GM21515 (cell line): ENCODE data around the gene BCAR3.
"Not testable (repeated sequence)": the region's sequence is repeated elsewhere in the genome, so short reads cannot be mapped to it uniquely, and the experiment has no call there.

Experiments
- ATAC-seq: cut with Tn5 transposase; IDR thresholded peaks from one replicate; pipeline ENCODE4 v1.9.1; 2021; ENCODE audit not compliant: unreplicated experiment

Gene BCAR3

DNA sequence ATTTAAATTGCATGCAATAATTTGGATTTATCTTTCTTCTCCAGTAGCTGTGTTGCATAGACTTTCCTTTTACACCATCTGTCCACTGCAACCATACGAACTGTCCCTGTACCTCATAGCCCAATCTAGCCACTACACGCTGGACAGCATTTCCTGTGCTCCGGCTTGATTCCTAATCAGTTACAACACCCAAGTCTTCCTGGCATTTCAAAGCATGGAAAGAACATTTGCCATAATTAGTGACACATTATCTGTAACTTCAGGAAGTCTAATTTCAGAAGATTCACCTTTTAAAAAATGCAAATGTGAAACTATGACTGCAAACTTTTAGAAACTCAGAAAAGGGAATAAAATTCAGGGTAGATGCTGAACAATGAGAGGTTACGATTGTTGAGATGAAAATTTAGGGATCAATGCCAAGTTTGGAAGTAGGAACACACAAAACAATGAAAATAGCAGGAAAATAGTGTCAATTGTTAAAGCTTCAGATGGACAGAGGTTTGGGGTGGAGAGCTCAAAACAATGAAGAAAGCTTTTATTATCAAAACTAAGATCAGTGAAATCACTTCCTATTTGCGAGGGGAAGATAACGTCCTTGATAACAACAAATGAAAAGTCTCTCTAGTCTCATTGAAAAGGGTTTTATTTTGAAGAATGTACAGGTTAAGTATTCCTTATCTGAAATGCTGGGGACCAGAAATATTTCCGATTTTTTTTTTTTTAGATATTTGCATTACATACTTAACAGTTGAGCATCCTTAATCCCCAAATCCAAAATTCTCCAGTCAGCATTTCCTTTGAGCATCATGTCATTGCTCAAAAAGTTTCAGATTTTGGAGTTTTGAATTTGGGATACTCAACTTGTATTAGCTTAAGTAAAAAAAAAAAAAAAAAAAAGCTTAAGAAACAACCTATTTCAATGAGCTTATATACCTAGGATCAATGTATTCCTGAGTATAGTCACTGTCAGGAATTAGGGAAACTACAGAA, 126.5 kb downstream of the BCAR3 start:
- ATAC-seq, result no peak

GRCh38 chr1:93553886-93554490, 127.6 kb downstream of the BCAR3 start:
- not testable (repeated sequence) for ATAC-seq

DNA sequence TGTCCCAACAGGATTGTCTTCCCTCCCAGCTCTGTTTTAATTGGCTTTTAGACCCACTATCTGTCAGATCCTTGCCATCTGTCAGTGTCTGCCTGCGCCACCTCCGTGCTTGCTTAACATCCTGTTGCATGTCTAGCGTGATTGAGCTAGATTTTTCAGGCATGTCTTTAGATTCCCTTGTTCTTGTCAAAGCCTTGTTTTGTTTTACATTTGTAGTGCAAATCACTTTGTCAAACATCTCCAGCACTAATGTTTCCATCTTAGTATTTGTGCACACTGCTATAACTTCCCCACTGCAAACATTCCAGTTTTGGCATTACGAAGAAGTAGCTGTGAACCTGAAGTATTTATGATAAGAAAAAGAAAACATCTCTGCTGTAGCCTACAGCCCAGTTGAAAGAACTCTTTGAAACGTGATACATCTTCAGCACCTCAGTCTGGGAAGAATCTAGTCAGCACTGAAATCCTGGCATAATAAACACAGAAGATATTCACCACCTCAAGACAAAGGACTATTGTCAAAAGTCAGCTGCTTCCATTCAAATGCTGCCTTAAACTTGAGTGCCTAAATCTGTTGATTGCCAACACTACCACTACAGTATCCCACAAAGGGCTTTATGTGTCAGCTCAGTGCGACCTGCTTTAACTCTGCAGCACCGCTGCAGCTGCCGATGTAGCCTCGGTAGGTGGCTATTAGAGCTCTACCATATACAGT, 128.7 kb downstream of the BCAR3 start:
- ATAC-seq, result no peak

GRCh38 chr1:93549811-93550210, 131.8 kb downstream of the BCAR3 start:
- no peak for ATAC-seq

GRCh38 chr1:93549131-93549530, 132.5 kb downstream of the BCAR3 start:
- no peak for ATAC-seq

- ATAC-seq, result no peak
Observed at GRCh38 chr1:93546162-93546863, 135.3 kb downstream of the BCAR3 start.

GRCh38 chr1:93542398-93542797, 139.2 kb downstream of the BCAR3 start:
- no peak for ATAC-seq

DNA sequence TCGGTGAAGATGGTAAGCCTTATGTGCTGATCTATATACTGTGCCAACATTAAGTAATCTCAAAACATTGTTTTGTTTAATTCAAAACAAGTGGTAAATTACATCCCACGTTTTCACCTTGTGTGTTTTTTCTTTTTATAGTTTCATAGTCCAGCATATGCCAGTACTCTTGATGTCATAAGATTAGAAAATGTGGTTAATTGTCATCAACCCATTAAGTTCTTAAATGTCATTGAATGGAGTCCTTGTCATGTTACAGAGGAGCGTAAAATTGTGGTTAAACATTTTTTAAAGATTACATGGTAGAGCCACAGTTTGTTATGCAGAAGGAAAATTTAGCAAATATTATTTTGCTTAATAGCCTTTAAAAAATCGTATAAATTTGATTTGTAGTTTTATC, 140.6 kb downstream of the BCAR3 start:
- no peak for ATAC-seq

- no peak for ATAC-seq
Observed at GRCh38 chr1:93537924-93538323, 143.7 kb downstream of the BCAR3 start.

DNA sequence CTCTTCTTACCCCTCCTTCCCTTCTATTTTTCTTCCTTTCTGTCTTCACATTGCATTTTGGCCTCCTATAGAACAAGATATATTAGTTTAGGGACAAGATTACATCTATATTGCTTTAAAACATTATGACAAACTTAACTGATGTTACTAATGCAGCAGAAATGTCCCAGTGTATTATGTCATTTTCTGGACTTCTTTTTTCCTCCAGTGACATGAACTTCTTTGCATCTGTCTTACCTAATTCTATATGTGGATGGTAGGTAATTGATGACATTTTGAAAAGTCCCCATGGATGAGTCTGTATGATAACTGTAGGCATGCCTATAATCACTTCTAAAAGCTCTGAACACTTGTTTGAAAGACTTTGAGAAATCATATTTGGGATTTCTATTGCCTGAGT, 144.2 kb downstream of the BCAR3 start:
- no peak for ATAC-seq

DNA sequence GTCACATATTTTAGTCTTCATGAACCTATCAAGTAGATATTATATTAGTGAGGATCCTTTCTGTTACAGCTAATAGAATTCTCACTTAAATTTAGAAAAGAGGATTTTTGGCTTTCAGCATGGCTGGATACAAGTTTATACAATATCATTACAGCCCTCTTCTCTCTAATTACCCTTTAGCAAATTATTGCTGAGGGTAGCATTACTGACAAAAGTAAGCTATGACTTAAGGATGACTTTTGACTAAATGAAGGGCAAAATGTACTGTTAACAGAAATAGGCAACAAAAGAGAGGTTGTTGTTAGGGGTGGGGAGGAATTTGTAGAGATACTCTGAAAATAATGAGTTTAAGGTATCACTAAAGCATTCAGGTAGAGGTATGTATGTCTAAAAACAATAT, 148.0 kb downstream of the BCAR3 start:
- no peak for ATAC-seq

GRCh38 chr1:93532780-93533378, 148.8 kb downstream of the BCAR3 start:
- no peak for ATAC-seq

- no peak for ATAC-seq
Observed at GRCh38 chr1:93531193-93531592, 150.4 kb downstream of the BCAR3 start.

GRCh38 chr1:93528412-93528811, 153.2 kb downstream of the BCAR3 start:
- no peak for ATAC-seq

DNA sequence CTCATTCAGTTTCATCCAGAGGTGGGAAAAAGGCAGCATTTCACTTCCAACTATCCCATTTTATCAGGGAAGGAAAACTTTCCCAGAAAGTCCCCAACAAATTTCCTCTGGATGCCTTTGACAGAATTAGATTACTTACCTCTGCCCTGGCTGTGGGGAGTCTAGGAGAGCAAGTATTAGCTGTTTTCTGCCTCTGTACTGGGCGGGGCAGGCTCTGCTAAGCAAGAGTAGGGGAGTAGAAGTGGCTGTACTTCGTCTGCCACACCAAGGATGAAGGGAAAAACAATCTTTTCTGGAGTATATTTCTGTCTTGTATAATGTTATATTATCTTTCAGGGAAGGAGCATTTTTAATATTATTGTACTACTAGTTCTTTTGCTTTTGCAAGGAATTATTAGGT, 155.2 kb downstream of the BCAR3 start:
- ATAC-seq, result no peak

GRCh38 chr1:93525431-93525830, 156.2 kb downstream of the BCAR3 start:
- no peak for ATAC-seq

GRCh38 chr1:93522721-93523120, 158.9 kb downstream of the BCAR3 start:
- no peak for ATAC-seq

DNA sequence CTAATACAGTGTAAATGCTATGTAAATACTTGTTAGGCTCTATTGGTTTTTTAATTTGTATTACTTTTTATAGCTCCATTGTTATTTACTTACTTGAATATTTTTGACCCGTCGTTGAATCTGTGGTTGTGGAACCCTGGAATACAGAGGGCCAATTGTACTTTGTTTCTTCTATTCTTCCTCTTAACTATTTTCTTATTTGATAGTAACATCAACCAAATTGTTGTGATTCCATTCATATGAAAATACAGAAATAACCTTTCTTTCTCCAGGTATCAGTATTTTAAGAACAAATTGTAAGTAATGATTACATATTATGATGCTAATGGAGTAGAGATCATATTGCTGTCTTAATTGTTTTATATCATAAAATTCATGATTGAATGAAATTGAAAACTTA, 160.0 kb downstream of the BCAR3 start:
- no peak for ATAC-seq

GRCh38 chr1:93519199-93519829, 162.3 kb downstream of the BCAR3 start:
- no peak for ATAC-seq

- ATAC-seq, result no peak
Observed at GRCh38 chr1:93518516-93518915, 163.1 kb downstream of the BCAR3 start.
